ENCODE measurements around the gene TMEM40.

DNA sequence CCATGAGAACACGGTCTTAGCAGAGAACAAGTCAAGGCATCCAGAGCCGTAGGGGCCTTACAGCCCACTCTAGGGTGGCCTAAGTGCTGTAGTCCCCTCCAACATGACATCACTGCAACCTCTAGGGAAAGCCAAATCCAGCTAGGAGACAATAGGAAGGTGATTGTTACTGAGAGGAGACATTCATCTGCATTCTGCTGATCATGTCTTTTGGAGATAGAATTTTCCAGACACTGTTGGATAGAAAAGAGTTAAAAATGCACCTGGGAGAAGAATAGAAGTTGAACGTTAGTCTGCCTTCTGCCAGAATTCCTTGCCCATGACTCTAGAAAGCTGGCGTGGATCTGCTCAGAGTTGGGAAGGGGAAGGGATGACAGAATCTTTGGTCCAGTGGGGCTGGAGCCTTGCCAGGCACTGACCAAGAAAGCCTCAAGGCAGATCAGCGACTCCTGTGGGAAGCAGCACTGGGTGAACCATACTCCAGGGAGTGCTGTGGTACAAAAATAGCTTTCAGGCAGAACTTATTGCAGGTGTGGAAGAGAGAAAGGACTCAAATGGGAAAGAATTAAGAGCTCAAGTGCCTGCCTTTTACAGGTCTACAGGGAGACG, 50.4 kb downstream of the TMEM40 start:
- TF ChIP-seq, protein P1, sequence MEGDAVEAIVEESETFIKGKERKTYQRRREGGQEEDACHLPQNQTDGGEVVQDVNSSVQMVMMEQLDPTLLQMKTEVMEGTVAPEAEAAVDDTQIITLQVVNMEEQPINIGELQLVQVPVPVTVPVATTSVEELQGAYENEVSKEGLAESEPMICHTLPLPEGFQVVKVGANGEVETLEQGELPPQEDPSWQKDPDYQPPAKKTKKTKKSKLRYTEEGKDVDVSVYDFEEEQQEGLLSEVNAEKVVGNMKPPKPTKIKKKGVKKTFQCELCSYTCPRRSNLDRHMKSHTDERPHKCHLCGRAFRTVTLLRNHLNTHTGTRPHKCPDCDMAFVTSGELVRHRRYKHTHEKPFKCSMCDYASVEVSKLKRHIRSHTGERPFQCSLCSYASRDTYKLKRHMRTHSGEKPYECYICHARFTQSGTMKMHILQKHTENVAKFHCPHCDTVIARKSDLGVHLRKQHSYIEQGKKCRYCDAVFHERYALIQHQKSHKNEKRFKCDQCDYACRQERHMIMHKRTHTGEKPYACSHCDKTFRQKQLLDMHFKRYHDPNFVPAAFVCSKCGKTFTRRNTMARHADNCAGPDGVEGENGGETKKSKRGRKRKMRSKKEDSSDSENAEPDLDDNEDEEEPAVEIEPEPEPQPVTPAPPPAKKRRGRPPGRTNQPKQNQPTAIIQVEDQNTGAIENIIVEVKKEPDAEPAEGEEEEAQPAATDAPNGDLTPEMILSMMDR (IDR thresholded peaks at IDR 0.05), result no peak
- TF ChIP-seq POLR2A (IDR thresholded peaks at IDR 0.05), result no peak
